Activated CD8-positive, alpha-beta memory T cell treated with anti-CD3 and anti-CD28 coated beads, Interleukin-2, amount 50 U/mL, for 1 hour (primary cell): ENCODE data around the gene HBG2.

Experiments used
- DNase-seq: peaks from one replicate; pipeline ENCODE4 v3.0.0-alpha.2; 2020; ENCODE audit errors: extremely low read depth

Gene HBG2

DNA sequence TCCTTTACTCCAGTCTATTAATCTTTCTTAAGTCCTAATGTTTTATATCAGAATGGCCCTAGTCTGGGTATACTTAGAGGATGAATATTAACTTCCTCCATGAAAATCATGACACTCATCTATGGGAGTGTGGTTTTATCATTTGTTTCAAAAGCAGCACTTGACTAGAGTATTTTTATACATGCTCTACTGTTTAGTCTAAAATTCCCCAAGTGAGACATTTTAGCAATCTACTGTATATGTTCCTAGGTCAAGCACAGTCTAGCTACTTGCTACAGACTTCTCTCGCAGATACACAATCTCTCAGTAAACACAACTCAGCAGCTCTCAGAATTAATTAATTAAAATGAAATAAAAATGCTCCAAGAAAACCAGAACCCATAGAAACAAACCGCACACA lies 24.8 kb downstream of the HBG2 start:
- DNase-seq: no peak

DNA sequence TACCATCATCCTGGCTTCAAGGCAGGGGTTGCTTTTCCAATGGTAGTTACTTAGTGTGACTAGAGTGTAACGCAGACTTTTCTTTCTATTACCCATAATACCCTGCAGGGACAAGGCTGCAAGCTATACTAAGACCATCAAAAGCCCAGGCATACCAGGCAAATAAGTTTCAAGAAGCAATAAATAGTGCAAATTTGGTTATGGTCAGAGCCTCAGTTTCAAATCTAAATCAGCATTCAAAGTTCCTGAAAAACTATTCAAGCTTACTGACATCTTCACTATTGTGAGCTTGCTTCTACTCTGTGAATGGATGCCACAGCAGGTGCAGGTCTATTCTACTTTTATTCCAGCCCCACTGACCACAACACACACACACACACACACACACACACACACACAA lies 25.2 kb downstream of the HBG2 start:
- DNase-seq: no peak

DNA sequence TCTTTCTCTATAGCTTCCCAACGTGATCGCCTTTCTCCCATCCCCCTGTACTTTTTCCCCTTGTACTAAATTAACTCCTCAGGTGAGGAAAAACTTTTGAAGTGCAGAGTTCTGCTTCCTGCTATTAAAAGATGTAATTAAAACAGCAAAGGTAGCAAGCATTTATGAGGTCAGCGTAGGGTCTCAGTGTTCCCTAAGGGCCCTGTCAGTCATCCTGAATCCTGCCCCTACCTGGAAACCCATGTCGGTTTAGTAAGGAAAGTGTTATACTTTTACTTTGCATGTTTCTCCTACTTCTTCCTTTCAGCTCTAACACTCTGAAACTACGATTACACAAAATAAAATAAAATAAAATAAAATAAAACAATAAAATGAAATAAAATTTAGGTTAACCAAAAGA lies 26.5 kb downstream of the HBG2 start:
- no peak for DNase-seq

DNA sequence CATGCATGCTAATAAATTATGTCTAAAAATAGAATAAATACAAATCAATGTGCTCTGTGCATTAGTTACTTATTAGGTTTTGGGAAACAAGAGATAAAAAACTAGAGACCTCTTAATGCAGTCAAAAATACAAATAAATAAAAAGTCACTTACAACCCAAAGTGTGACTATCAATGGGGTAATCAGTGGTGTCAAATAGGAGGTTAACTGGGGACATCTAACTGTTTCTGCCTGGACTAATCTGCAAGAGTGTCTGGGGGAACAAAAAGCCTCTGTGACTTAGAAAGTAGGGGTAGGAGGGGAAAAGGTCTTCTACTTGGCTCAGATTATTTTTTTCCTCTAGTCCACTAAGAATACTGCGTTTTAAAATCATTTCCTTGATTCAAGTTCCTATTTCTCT lies 26.9 kb downstream of the HBG2 start:
- no peak for DNase-seq

DNA sequence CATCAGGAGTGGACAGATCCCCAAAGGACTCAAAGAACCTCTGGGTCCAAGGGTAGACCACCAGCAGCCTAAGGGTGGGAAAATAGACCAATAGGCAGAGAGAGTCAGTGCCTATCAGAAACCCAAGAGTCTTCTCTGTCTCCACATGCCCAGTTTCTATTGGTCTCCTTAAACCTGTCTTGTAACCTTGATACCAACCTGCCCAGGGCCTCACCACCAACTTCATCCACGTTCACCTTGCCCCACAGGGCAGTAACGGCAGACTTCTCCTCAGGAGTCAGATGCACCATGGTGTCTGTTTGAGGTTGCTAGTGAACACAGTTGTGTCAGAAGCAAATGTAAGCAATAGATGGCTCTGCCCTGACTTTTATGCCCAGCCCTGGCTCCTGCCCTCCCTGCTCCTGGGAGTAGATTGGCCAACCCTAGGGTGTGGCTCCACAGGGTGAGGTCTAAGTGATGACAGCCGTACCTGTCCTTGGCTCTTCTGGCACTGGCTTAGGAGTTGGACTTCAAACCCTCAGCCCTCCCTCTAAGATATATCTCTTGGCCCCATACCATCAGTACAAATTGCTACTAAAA lies 27.8 kb downstream of the HBG2 start, which contains the start of gene HBB:
Gene HBB (minus strand): TSS at position 340 of the 579 bp plus-strand sequence. CDS start 50 bp downstream, at position 290.
- no peak for DNase-seq

DNA sequence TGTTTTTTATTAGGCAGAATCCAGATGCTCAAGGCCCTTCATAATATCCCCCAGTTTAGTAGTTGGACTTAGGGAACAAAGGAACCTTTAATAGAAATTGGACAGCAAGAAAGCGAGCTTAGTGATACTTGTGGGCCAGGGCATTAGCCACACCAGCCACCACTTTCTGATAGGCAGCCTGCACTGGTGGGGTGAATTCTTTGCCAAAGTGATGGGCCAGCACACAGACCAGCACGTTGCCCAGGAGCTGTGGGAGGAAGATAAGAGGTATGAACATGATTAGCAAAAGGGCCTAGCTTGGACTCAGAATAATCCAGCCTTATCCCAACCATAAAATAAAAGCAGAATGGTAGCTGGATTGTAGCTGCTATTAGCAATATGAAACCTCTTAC lies 29.1 kb downstream of the HBG2 start:
- DNase-seq: no peak

DNA sequence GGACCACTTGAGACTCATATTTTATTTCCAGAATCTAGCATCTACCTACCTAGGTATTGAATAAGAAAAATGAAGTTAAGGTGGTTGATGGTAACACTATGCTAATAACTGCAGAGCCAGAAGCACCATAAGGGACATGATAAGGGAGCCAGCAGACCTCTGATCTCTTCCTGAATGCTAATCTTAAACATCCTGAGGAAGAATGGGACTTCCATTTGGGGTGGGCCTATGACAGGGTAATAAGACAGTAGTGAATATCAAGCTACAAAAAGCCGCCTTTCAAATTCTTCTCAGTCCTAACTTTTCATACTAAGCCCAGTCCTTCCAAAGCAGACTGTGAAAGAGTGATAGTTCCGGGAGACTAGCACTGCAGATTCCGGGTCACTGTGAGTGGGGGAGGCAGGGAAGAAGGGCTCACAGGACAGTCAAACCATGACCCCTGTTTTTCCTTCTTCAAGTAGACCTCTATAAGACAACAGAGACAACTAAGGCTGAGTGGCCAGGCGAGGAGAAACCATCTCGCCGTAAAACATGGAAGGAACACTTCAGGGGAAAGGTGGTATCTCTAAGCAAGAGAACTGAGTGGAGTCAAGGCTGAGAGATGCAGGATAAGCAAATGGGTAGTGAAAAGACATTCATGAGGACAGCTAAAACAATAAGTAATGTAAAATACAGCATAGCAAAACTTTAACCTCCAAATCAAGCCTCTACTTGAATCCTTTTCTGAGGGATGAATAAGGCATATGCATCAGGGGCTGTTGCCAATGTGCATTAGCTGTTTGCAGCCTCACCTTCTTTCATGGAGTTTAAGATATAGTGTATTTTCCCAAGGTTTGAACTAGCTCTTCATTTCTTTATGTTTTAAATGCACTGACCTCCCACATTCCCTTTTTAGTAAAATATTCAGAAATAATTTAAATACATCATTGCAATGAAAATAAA lies 29.8 kb downstream of the HBG2 start:
- no peak for DNase-seq

DNA sequence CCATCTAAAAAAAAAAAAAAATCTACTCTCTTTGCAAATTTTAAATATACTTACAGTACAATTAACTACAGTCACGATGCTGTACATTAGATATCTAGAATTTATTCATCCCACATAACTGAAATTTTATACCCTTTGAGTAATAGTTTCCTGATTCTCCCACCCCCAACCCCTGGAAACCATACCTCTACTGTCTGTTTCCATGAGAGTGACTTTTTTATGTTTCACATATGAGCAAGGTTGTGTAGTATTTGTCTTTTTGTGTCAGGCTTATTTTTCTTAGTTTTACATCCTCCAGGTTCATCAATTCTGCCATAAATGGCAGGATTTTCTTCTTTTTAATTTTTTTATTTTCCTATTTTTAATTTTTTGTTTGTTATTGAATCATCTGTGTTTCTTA lies 30.9 kb downstream of the HBG2 start:
- DNase-seq: no peak

DNA sequence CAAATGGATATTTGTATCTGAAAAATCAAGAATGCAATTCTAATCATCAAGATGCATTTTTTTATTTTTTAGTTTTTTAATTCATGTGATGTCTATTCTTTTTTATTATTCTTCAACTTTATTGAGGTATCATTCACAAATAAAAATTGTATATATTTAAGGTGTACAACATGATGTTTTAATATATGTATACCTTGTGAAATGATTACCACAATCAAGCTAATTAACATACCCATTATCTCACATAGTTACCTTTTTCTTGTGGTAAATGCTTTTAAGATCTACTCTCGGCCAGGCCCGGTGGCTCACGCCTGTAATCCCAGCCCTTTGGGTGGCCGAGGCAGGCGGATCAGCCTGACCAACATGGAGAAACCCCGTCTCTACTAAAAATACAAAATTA lies 31.4 kb downstream of the HBG2 start:
- no peak for DNase-seq

DNA sequence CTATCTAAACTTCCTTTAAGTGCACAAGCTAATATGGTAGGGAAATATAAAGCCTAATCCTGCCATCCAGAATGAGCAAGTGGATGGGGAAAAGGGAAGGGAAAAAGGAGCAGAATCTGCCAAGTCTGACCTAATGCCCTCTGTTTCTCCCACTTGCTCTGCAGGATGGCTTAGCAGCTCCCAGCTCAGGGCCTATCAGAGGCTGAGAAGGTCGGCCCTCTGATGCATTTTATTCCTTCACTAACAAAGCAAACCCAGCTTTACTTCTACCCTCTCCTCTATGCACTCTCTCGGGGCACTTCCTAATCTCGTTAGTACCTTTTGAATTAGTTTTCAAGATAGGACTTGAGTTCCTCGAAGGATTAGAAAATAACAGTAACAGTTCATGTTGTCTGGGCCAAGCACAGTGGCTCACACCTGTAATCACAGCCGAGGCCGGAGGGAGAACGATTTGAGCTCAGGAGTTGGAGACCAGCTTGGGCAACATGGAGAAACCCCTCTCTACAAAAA lies 44.1 kb downstream of the HBG2 start:
- DNase-seq: no peak

DNA sequence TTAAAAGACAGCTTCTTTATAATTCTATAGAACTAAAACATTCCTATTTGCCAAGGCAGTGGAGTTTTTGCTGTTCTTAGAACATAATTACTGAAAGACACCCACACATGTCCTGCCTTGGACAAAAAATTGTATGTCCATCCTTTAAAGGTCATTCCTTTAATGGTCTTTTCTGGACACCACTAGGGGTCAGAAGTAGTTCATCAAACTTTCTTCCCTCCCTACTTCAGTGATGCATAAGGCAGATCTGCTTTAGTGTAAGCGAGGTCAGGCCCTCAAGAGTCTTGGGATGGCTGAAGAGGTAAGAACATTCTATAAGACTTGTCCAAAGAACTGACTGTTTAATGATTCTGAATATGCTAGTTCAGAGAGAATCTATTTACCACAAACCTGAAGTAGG lies 49.8 kb downstream of the HBG2 start:
- DNase-seq: no peak

DNA sequence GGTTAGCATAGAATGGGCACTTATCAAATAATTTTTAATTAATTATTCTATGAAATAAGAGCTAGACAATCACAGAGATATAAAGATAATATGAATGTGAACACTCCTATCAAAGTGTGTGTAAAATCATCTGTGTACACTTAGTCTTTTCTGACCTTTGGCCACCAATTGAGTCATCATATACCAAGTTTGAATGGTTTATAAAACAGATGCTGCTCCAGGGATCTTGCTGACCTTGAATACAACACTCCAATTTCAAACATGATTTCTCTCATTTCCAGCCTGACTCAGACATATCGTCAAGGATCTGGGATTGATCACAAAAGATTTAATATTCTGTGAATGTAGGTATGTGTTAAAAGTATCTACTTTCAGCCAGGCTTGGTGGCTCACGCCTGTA lies 51.2 kb downstream of the HBG2 start:
- no peak for DNase-seq
